ENCODE measurements around the gene GRPEL1.
"Not testable (repeated sequence)": the region's sequence is repeated elsewhere in the genome, so short reads cannot be mapped to it uniquely, and the experiment has no call there.

Gene GRPEL1

DNA sequence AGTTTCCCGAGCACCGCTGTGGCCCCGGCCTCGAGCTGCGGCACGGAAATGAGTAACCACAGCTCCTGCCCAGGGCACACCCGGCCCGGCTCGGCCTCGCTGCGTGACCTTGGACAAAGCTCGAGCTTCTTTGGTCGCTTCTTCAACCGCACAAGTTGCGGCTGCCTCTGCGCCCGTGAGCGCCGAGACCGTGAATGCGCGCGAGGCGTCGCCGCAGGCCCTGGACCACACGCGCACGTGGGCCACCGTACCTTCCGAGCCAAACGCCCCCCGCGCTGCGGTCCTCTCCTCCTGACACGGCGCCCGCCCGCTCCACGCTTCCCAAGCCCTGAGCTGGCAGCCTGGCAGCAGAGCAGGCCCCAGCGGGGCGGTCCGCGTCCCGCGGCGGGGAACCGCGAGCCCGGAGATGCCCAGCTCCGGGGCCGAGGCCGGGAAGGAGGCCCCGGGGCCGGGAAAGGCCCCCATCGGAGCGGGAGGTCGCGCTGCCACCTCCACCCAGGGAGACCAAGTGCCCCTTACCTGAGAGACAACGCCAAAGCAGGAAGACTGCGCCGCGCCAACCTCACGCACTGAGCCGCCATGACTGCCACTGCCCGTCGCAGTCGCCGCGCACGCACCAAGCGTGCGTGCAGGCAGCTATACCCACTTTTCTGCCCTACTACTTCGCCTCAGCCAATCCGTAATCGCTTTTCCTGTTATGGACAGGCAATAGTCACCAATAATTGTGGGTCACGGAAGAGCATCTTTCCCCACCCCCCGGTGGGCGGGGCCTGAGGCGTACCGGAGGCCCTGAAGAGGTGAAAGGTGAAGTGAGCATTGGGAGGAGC, at the start of gene GRPEL1:
Gene GRPEL1, minus strand, starts transcription at position 613 of the 827 bp plus-strand sequence. Its CDS starts 32 bp downstream, at position 581.
- peak; percentile 42 to 100 for DNase-seq

DNA sequence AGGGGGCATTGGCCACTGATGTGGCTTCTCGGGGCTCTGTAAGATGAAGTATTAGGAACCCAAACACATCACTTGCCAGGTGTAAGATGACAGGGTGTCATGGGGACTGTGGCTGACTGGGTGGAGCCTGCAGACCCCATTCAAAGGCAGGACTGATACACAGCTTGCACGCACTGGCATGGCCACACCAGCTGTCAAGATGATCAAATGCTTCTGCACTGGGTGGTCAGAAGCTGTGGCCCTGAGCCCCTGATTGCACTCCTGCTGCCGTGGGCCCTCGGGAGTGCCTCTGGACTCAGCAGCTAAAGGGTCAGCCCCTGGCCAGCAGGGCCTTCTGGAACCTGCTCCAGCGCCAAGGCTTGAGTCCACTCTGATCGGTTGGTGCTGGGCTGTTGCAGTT, 48.8 kb upstream of the GRPEL1 start:
- no peak for DNase-seq

- no peak for DNase-seq
Measured at GRCh38 chr4:7115557-7116340, 47.9 kb upstream of the GRPEL1 start.

- no peak for DNase-seq
Measured at GRCh38 chr4:7112656-7113055, 44.8 kb upstream of the GRPEL1 start.

GRCh38 chr4:7111441-7111840, 43.6 kb upstream of the GRPEL1 start:
- DNase-seq: no peak

DNA sequence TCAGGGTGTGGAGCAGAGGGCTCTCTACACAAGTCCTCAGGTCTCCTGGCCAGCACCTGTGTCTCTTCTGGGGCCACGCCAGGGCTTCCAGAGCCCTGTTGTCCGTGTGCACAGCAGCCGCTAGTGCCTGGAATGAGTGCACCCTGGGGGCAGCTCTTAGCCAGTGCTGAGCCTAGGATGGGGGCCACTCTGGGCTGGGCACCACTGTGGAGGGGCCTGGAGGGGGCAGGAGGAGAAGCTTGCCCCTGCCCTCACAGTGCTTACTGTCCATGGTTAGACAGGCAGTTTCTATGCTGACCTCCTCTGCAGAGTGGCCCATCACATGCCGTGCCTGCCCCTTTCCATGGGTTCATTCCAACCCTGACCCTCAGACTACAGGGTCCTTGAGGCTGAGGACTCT, 42.7 kb upstream of the GRPEL1 start:
- DNase-seq: no peak

DNA sequence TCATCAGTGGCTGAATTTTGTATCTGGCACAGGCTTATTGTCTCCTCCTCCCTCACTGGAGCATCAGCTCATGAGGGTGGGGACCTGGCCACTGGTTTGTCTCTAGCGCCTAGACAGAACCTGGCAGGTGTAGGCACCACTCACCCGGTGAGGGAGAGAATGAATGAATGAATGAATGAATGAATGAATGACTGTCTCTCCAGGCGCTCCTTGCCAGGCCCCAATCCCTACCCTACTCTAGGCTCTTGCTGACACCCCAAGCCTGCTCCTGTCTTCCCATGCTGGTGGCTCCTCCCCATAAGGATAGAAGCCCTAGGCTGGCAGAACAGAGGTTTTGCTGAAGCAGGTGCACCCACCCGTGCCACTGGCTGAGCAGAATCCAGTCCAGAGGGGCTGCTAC, 41.3 kb upstream of the GRPEL1 start:
- no peak for DNase-seq

GRCh38 chr4:7108660-7109059, 40.8 kb upstream of the GRPEL1 start:
- DNase-seq: no peak

- no peak for DNase-seq
Measured at GRCh38 chr4:7108046-7108625, 40.3 kb upstream of the GRPEL1 start.

DNA sequence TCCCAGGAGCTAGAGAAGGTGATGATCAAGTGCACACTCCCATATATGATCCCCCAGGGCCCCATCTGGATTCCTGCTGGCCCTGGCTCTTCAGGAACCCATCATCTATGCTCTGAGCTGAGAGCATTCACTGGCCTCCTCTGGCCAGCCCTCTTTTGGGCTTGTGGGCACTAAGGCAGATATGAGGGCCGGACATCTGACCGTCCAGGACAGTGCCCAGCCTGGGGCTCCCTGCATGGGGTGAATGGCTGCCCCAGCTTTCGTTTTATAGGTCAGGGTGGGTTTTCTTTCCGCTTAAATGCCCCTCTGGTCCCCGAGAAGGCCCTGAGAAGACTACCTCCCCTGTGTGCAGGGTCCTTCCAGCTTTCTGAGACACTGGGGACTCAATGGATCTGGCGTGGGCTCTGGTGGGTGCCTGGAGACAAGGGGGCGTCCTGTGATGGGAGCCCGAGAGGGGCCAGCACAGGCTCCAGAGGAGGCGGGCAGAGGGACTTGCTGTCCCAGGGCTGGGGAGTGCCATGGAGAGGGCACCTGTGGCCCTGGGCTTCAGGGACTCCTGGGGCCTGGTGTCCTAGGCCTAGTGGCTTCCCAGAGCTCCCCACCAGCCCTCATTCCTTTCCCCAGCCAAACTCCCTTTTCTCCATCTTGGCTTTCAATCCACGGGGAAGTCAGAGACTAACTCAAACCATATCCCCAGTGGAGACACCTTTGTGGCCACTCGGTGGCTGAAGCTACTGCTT, 39.5 kb upstream of the GRPEL1 start:
- no peak for DNase-seq

- DNase-seq: no peak
Measured at GRCh38 chr4:7105276-7105675, 37.4 kb upstream of the GRPEL1 start.

DNA sequence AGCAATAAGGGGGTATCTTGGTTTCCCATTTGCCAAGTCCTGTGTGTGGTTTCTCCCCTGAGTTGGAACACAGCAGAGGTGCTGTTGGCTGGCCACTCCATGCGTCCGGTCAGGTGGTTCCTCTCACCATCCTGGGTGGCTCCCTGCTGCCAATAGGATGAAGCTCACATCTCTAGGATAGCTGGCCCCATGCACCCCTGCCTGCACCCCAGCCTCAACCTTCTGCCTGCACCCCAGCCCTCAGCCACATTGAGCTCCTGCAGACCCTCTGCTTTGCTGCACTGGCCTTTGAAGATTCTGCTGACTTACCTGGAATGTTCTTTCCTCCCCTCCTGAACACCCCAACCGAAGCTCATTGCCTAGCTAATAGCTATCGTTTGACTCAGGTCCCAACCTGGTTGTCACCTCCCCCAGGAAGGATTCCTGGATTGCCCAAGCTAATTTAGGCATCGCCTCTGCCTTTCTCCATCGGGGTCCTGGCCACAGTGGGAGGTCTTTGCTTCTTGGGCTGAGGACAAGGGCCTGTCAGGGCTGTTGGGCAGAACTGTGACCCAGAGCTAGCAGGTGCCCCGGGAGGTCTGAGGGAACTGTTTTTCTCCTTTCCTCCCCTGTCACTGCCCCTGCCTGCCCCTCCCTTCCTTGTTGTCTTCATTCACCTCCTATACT, 36.6 kb upstream of the GRPEL1 start:
- no peak for DNase-seq

- peak in 1 of 2 experiments; percentile 2 for DNase-seq
Measured at GRCh38 chr4:7103607-7104365, 35.9 kb upstream of the GRPEL1 start.

DNA sequence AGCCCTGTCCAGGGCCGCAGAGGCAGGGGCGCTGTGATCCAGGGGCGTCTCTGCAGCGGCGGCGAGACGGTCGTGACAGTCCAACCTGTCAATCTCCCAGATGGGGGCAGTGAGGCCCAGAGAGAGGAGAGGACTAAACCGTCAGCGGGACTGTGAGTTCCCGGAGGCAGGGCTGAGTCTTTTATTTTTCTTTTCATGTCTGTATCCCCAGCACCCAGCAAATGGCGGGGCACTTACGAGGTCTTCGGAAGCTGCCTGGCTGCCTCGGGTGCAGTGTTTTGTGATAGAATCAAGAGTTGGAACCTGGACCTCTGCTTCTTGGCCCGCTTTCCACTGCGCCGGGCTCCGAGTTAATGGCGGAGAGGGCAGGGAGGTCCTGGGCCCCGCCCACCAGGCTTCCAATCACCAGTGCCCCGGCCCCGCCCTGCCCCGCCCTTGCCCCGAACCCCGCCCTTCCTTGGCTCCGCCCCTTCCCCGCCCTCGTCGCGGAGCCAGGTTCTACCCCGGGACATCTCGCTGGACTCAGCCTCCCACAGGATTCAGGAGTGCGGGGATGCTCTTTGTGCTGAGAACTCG, 35.3 kb upstream of the GRPEL1 start:
- DNase-seq: peak; percentile 86 to 88

DNA sequence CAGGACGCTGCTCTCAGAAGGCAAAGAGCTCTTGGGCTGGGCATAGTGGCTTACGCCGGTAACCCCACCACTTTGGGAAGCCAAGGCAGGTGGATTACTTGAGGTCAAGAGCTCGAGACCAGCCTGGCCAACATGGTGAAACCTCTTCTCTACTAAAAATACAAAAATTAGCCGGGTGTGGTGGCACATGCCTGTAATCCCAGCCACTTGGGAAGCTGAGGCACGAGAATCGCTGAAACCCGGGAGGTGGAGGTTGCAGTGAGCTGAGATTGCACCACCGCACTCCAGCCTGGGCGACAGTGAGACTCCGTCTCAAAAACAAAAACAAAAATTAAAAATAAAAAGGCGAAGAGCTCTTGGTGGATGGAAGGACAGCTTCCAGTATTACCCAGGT, 34.6 kb upstream of the GRPEL1 start:
- not testable (repeated sequence) for DNase-seq

DNA sequence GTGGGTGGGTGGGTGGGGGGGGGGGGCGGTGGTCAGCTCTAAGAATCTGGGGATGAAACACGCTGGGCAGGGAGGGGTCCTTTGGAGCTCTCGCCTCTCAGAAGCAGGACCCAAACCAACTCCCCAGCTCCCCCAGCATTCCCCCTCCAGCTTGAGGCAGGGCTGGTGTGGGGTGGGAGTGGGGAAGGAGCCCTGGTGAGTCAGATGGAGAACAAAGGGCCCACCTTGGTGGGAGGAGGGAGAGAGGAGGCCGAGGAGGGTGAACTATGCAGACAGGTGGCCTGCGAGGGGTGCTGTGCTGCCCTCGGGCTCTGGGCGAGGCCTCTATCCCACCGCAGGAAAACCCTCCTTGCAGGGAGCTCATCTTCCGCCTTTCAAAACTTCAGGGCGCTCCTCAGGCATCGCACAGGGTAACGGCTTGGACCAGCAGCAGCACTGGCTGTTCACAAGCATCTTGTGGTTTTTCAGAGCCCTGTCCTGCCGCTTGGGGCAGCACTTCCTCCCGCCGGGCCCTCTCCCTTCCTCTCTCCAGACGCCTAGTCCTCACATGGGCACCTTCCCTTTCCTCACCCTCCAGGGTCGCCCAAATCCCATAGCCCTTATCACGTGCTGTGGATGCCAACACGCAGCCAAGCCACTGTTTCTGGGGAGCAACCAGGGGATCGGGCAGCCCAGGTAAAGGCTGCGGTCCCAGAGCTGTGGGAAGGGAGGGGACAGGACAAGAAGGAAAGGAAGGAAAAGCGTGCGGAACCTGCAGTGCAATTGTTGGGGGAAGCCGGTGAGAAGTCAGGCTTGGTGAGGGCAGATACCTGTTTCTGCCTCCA, 34.0 kb upstream of the GRPEL1 start:
- peak; percentile 62 to 74 for DNase-seq

- no peak for DNase-seq
Measured at GRCh38 chr4:7096236-7096635, 28.4 kb upstream of the GRPEL1 start.

DNA sequence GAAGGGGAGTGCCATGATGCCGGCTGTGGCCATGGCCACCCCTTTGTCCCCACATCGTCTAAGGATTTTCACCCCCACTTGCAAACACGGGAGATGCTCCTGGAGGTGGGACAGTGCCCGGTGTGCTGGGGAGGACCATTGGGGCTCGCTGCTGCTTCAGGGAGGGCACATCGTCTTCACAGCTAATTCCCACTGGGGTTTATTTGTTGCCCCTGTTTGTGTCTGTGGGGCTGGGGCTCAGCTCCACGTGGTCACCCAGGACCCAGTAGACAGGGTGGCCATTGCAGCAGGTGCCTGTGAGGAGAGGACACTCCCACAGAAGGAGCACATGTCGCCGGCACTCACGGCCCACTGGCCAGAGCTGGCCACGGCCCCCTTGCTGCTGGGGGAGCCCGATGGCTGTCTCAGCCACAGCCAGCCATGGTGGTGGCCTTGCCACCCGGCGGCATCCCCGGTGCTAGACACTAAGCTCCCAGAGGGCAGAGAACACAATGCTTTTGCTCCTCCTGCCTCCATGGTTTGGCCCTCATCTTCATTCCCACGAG, 27.8 kb upstream of the GRPEL1 start:
- DNase-seq: no peak

GRCh38 chr4:7094916-7095315, 27.1 kb upstream of the GRPEL1 start:
- no peak for DNase-seq

- no peak for DNase-seq
Measured at GRCh38 chr4:7092026-7092425, 24.2 kb upstream of the GRPEL1 start.
